Transverse colon (tissue), 4 donors: Measurements from ENCODE around the gene TRAF5. TPM values are rescaled to one million over a fixed set of nuclear protein-coding genes. Genes with fewer than 3 reads are reported as not detected.
A peak's percentile ranks its signal among the peaks of the same experiment; 100 is the strongest.

Experiments
- DNase-seq: peaks from one replicate; pipeline ENCODE4 v3.0.0-alpha.2; 2019
- H3K27ac ChIP-seq, 4 donors: fragments of 200-600 bp; sonication (generic); 2 replicates each; pipeline ENCODE4 v1.5.1; 2016 to 2018; ENCODE audit warnings: inconsistent platforms in 4 of 4
- H3K27me3 ChIP-seq: fragments of 200-600 bp; sonication (generic); 2 replicates; pipeline ENCODE4 v1.5.1; 2017; ENCODE audit warnings: inconsistent platforms
- H3K36me3 ChIP-seq, 4 donors: fragments of 200-600 bp; sonication (generic); 2 replicates each; pipeline ENCODE4 v1.5.1; 2017 to 2019; ENCODE audit warnings: inconsistent platforms in 4 of 4
- H3K4me1 ChIP-seq, 4 donors: fragments of 200-600 bp; sonication (generic); 2 replicates each; pipeline ENCODE4 v1.5.1; 2017 to 2020; ENCODE audit warnings: inconsistent platforms in 4 of 4
- H3K4me3 ChIP-seq, 4 donors: fragments of 200-600 bp; sonication (generic); 1 replicate in 1 of 4; 2 replicates in 3 of 4; pipeline versions ENCODE4 v1.5.1 to v1.6.1; 2017 to 2019; ENCODE audit warnings: inconsistent platforms in 4 of 4
- H3K9me3 ChIP-seq, 2 donors: fragments of 200-600 bp; sonication (generic); 2 replicates each; pipeline ENCODE4 v1.5.1; 2017 to 2019; ENCODE audit warnings: inconsistent platforms in 2 of 2
- EP300 ChIP-seq: sonication (generic); formaldehyde crosslinking; IDR thresholded peaks from one replicate; pipeline ENCODE4 v1.6.1; 2017; ENCODE audit warnings: antibody characterized with exemption, low read depth
- POLR2A ChIP-seq: fragments of 450-650 bp; IDR thresholded peaks from one replicate; pipeline ENCODE4 v1.6.1; 2016; ENCODE audit warnings: antibody characterized with exemption, mild to moderate bottlenecking, moderate library complexity
- POLR2AphosphoS5 ChIP-seq, 3 donors: sonication (generic); formaldehyde crosslinking; IDR thresholded peaks; one replicate each; pipeline ENCODE4 v1.6.1; 2016; ENCODE audit warnings: antibody characterized with exemption in 3 of 3
- WGBS, 2 donors: methylation state at CpG; one replicate each; pipeline ENCODE4 v1.1.5; 2018; ENCODE audit warnings: low coverage in 1 of 2; 5-methylcytosine and 5-hydroxymethylcytosine counted together
- in situ Hi-C, 4 donors: fragments of 200-750 bp; cut with MboI; loops; one replicate each; pipeline versions ENCODE4 v1.15.0 to v1.15.1; 2017; ENCODE audit warnings: low sequenced_read_pairs in 3 of 4, low pct_ligation_motif_present in 1 of 4, low pct_unique_long_range_greater_than_20kb in 1 of 4
- intact Hi-C: fragments of 100-400 bp; cut with DNase I; formaldehyde crosslinking; loops from one replicate; pipeline ENCODE4 v1.15.1; 2023; ENCODE audit warnings: low total_unique reads
- total RNA-seq, 4 donors: library from RNA; depleted of rRNA; stranded (reverse); fragments of >200 nt; gene quantifications; one replicate each; pipeline ENCODE4 v1.1.0, GENCODE V29; 2016
- TF ChIP-seq, protein P1 (sequence below), 5 experiments: fragments of 200-600 bp in 3 of 5; fragments of 450-650 bp in 2 of 5; sonication (generic) in 3 of 5; IDR thresholded peaks; 1 replicate in 2 of 5; 2 replicates in 3 of 5; pipeline ENCODE4 v1.5.1; 2016 to 2017; ENCODE audit warnings: antibody characterized with exemption in 5 of 5, inconsistent platforms in 3 of 5, mild to moderate bottlenecking in 2 of 5, moderate library complexity in 1 of 5

TRAF5 gene
- total RNA-seq, 4 donors from 2014 or later, result 10.5 to 30.5 (median 17.0) TPM

DNA sequence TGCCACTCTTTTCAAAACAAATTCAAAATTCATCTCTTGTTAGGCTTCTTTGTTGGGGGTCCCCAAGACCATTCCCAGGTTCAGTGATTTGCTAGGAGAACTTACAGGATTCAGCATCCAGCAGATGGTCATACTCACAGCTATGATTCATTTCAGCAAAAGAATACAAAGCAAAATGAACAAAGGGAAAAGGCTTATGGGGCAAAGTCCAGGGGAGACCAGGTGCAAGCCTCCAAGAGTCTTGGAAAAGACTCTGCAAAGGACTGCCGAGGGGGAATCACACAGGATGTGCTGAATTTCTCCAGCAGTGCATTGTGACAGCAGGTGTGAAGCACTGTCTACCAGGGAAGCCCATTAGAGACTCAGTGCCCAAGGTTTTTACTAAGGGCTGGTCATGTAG is 7.3 kb downstream of the TRAF5 start:
- no peak for TF ChIP-seq POLR2AphosphoS5 (IDR thresholded peaks at IDR 0.05)
- TF ChIP-seq, protein P1, sequence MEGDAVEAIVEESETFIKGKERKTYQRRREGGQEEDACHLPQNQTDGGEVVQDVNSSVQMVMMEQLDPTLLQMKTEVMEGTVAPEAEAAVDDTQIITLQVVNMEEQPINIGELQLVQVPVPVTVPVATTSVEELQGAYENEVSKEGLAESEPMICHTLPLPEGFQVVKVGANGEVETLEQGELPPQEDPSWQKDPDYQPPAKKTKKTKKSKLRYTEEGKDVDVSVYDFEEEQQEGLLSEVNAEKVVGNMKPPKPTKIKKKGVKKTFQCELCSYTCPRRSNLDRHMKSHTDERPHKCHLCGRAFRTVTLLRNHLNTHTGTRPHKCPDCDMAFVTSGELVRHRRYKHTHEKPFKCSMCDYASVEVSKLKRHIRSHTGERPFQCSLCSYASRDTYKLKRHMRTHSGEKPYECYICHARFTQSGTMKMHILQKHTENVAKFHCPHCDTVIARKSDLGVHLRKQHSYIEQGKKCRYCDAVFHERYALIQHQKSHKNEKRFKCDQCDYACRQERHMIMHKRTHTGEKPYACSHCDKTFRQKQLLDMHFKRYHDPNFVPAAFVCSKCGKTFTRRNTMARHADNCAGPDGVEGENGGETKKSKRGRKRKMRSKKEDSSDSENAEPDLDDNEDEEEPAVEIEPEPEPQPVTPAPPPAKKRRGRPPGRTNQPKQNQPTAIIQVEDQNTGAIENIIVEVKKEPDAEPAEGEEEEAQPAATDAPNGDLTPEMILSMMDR (IDR thresholded peaks at IDR 0.05), result no peak
- no peak for TF ChIP-seq EP300
- in situ Hi-C loops, result no loop called here
- intact Hi-C loops, result no loop called here
- Histone ChIP-seq H3K27ac (peak overlapping the region; percentile 79 to 87 (median 86)), H3K36me3 (no peaks in the 10 kb centered on the region), H3K27me3 (no peaks in the 10 kb centered on the region), H3K4me3 (no peak overlapping the region), H3K4me1 (peaks cover 66 to 95% (median 77%) of the 10 kb centered on the region in 4 donors), H3K9me3 (no peaks in the 10 kb centered on the region)
- no peak for DNase-seq
- 43 to 53% methylated on average over 1 of the region's 1 CpG for WGBS, 2 donors

DNA sequence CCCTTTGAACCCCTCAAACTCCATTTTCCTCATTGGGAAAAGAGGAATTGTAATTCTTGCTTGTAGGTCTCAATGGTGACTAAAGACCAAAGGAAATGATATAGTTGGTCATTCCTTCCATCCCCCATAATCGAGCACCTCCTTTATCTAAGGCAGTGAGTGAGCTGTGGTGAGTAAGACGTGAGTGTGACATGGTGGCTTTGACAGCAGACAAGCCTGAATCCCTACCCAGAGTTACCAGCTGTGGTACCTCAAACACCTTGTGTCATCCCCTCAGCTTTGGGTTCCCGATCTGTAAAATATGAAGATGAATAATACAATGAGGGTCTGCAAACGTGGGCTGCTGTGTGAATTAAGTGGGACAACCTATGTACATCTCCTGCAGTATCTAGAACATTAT is 8.4 kb downstream of the TRAF5 start:
- TF ChIP-seq, protein P1 (IDR thresholded peaks at IDR 0.05), result no peak
- TF ChIP-seq POLR2A (no peak), POLR2AphosphoS5 (IDR thresholded peaks at IDR 0.05) (no peak), EP300 (no peak)
- H3K27ac ChIP-seq, result peak overlapping the region; percentile 79 to 87 (median 86)
- no peaks in the 10 kb centered on the region for H3K27me3 ChIP-seq
- H3K36me3 ChIP-seq, result no peaks in the 10 kb centered on the region
- in situ Hi-C loops, result no loop called here
- H3K4me3 ChIP-seq, result no peak overlapping the region
- WGBS, 2 donors, result 54% methylated on average over 4 of the region's 4 CpGs; no CpG with 5 or more reads in 1 of the 2 donors
- intact Hi-C loops, result no loop called here
- H3K9me3 ChIP-seq, result no peaks in the 10 kb centered on the region
- H3K4me1 ChIP-seq, result peaks cover 61 to 93% (median 74%) of the 10 kb centered on the region in 4 donors
- DNase-seq, result no peak

DNA sequence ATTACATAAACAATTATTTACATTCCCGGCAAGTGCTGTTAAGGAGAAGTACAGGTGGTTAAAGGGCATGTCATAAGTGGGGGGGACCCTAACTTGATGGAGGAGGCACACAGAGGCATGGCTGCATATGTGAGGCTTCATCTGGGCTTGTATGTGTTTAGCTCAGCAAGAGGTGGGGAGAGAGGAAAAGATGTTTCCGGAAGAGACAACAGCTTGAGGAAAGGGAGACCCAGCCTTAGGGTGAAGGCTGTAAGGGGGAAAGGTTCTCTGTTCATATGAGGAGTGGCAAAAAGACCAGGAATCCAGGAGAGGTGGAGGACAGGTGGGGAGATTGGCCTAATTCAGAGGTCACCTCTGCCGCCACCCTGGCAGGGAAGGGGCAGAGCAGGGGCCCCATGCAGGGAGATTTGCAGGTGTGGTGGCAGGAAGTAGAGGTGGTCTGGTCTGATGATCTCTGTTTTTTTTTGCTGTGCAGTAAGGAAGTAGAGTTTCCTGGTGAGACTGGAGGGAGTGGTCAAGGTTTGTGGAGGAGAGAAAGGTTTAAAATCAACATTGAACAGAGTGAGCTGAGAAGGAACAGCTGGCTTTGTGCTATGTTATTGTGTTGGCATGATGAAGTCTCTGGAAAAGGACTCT is 9.0 kb downstream of the TRAF5 start:
- TF ChIP-seq, protein P1 (IDR thresholded peaks at IDR 0.05), result no peak
- no peak for TF ChIP-seq EP300
- TF ChIP-seq POLR2A, result no peak
- TF ChIP-seq POLR2AphosphoS5 (IDR thresholded peaks at IDR 0.05), result peak in 2 of 3 donors; percentile 13 to 23
- 24 to 63% methylated on average over 1 to 3 of the region's 3 CpGs for WGBS, 2 donors
- peak; percentile 52 for DNase-seq
- Histone ChIP-seq H3K27ac (peak overlapping the region; percentile 79 to 87 (median 86)), H3K27me3 (no peaks in the 10 kb centered on the region), H3K36me3 (no peaks in the 10 kb centered on the region), H3K4me3 (peak overlapping the region in 1 of 4 donors; percentile 8), H3K4me1 (peaks cover 61 to 92% (median 73%) of the 10 kb centered on the region in 4 donors), H3K9me3 (no peaks in the 10 kb centered on the region)
- in situ Hi-C loops (no loop called here), intact Hi-C loops (no loop called here)

DNA sequence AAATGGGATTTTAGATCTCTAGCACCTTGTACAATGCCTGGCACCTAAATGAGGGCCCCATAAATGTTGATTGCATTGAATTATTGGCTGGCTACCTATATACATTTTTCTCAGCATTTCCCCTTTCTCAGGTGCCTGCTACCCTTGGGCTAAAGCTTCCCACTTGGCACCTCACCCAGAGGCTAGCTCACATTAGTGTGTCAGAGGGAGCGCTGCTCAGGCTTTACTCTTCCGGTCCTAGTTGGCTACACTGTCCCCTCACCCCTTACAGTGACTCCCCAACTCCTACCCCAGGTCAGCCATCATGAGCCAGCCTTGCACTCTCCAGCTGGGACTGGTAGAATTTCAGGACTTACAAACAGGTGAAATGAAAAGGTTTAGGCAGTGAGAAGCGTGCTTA is 9.5 kb downstream of the TRAF5 start:
- Histone ChIP-seq H3K9me3 (no peaks in the 10 kb centered on the region), H3K27me3 (no peaks in the 10 kb centered on the region), H3K4me1 (peaks cover 61 to 92% (median 76%) of the 10 kb centered on the region in 4 donors), H3K36me3 (no peaks in the 10 kb centered on the region), H3K4me3 (no peak overlapping the region), H3K27ac (peak overlapping the region; percentile 79 to 87 (median 86))
- intact Hi-C loops, result no loop called here
- in situ Hi-C loops, result no loop called here
- TF ChIP-seq POLR2A, result no peak
- TF ChIP-seq POLR2AphosphoS5 (IDR thresholded peaks at IDR 0.05), result no peak
- TF ChIP-seq, protein P1 (IDR thresholded peaks at IDR 0.05), result no peak
- TF ChIP-seq EP300, result no peak
- 49% methylated on average over 3 of the region's 3 CpGs; no CpG with 5 or more reads in 1 of the 2 donors for WGBS, 2 donors
- peak; percentile 72 for DNase-seq
